Daoy (cell line): ENCODE data around the gene SGSM1. TPM values are rescaled to one million over a fixed set of nuclear protein-coding genes. Genes with fewer than 3 reads are reported as not detected.
"Not testable (repeated sequence)": the region's sequence is repeated elsewhere in the genome, so short reads cannot be mapped to it uniquely, and the experiment has no call there.

Source experiments
- DNase-seq: peaks from one replicate; pipeline ENCODE4 v3.0.0-alpha.2; 2015; ENCODE audit warnings: low read depth
- total RNA-seq: library from RNA; depleted of rRNA; stranded (reverse); fragments of >200 nt; shearing (Covaris generic); gene quantifications from 2 replicates; pipeline ENCODE4 v1.2.3, GENCODE V29; 2014

SGSM1 gene
- total RNA-seq, 1 experiment from 2014 or later: not detected

GRCh38 chr22:24893341-24894070 is 87.5 kb downstream of the SGSM1 start:
- DNase-seq: no peak

- DNase-seq: peak; percentile 95
These were observed 88.4 kb downstream of the SGSM1 start for GRCh38 chr22:24894220-24894975.

DNA sequence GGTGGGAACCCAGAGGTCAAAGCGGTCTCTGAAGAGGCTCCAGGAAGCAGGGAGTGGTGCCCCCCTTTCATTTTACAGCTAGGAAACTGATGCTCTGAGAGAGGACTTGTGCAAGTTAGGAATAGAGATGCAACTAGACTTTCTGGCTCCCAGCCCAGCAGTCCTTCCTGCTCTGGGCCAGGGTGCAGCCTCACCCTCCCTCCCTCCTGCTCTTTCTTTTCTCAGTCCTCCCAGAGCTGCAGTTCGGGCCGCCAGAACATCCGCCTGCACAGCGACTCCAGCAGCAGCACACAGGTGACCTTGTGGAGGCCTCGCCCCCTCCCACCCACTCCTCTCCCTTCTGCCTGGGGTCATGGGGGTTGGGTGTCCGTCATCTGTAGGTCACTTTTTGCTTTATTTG is 89.0 kb downstream of the SGSM1 start:
- peak; percentile 75 for DNase-seq

DNA sequence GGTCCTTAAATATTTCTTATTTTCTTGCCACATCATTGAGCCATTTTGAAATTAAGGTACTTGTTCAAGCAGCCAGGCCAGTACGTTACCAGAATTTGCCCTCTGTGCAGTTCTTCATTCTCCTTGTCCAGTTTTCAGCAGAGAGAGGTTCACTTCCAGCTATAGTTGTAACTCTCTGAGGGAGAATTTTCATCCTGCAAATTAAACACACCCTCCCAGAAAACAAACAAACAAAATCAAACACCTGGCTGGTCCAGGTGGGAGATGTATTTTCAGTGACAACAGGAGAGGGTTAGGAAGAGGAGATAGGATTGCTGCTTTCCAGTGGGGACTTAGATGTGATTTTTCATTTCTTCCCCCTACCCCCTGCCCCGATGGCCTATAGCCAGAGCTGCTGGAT is 95.4 kb downstream of the SGSM1 start:
- no peak for DNase-seq

GRCh38 chr22:24905909-24906308 is 99.9 kb downstream of the SGSM1 start:
- no peak for DNase-seq

DNA sequence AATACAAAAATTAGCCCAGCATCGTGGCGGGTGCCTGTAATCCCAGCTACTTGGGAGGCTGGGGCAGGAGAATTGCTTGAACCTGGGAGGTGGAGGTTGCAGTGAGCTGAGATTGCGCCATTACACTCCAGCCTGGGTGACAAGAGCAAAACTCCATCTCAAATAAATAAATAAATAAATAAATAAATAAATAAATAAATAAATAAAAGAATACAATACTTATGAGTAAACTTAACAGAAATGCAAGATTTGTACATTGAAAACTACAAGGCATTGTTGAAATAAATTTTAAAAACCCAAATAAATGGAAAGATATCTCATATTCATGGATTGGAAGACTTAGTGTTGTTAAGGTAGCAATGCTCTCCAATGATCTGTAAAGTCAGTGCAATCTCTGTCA is 101.1 kb downstream of the SGSM1 start:
- not testable (repeated sequence) for DNase-seq

- DNase-seq: no peak
These were observed 114.0 kb downstream of the SGSM1 start for GRCh38 chr22:24920029-24920428.

DNA sequence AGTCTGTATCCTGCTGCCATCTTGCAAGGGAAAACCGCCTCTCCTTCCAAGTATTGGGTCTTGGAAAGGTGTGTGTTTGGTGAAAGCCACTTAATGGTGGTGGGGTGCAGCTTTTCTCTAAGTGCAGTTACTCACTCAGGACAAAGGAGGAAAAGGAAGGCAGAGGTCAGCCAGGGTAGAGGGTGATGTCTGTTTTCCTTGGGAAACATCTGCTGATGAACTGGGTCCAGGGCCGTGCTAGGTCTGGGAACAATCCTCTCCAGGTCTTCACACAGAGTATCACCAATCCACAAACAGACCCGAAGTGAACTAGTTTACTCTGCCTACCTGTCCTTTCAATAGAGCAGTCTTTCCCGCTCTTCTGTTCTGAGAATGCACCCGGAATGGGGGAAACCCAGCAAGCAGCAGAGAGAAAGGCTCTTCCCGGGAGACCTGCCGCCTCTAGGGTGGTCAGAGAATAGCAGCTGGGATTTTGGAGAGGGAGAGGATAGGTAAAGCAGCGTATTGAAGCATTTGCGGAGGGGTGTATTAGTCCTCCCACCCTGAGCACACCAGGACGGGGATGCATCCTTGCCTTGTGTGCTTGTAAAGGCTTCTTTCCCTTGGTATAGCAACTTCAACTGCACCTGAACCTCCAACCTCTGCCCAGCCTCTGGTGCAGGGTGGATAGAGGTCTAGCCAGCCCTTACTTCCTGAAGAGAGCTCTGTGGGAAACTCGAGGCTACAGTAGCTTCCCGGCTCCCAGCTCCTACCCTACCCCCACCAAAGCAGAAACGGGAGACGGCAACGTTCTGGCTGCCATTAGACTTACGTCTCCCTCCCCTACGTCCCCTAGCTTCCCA is 119.8 kb downstream of the SGSM1 start:
- no peak for DNase-seq

DNA sequence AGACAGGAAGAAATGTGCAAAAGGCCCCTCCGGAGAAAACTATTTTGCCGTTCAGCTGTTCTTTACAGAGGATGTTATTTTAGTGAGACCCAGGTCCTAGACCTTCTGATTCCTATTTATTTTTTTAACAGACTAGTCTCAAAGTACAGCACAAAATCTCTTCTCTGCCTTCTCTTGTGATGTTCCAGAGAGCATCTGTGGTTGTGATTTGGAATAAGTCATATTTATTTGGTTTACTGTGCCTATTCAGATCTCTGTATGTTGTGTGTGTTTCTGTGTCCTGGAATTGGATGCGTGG is 120.4 kb downstream of the SGSM1 start:
- no peak for DNase-seq

DNA sequence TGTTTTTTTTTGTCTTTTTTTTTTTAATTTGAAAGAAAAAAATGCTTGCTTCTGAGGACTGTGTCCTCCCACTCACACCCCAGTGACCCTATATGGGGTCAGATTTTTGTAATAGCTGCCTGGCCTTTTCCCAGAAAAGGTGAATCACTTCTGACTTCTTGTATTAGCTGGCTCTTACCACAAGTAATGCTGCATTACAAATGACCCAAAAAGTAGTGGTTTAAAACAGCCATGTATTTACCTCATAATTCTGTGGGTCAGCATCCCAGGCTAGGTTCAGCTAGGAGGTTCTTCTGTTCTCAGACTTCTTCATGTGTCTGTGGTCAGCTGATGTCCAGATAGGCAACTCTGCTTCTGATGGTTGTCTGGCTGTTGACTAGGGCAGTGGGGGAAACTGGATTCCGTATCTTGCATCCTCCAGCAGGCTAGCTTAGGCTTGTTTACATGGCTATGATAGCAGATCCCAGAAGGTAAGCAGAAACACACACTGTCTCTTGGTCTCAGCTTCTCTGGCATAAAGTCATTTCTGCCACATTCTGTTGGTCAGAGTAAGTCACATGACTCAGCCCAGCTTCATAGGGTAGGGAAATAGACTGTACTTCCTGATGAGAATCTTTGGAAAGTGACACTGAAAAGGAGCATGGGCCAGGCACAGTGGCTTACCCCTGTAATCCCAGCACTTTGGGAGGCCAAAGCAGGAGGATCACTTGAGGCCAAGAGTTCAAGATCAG is 121.0 kb downstream of the SGSM1 start:
- no peak for DNase-seq

GRCh38 chr22:24928322-24928721 is 122.3 kb downstream of the SGSM1 start:
- no peak for DNase-seq

GRCh38 chr22:24930678-24931077 is 124.7 kb downstream of the SGSM1 start:
- DNase-seq: no peak

DNA sequence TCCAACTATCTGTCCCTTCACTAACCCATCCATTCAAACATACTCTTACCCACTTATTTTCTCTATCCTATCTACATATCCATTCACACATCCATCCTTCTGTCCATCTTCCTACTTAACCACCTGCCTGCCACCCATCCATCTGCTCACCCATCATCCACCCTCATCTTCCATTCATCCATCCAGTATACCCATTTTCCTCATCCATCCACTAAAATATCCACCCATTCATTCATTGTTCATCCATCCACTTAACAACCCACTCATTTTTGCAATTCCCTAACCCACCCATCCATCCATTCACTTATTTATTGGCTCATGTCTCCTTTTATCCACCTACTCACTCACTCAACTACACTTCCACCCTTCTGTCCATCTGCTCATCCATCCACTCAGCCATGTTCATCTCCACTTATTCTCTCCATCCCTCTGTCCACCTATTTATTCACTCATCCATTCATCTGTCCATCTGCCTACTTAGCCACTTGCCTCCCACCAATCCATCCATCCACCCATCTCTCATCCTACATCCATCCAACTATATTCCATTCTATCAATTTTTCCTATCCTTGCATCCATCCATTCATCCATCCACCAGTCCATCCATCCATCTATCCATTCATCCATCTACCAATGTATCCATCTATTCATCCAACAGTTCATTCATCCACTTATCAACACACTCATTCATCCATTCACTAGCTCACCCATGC is 129.9 kb downstream of the SGSM1 start:
- DNase-seq: no peak

- DNase-seq: peak; percentile 24
These were observed 131.1 kb downstream of the SGSM1 start for GRCh38 chr22:24937114-24937513.

DNA sequence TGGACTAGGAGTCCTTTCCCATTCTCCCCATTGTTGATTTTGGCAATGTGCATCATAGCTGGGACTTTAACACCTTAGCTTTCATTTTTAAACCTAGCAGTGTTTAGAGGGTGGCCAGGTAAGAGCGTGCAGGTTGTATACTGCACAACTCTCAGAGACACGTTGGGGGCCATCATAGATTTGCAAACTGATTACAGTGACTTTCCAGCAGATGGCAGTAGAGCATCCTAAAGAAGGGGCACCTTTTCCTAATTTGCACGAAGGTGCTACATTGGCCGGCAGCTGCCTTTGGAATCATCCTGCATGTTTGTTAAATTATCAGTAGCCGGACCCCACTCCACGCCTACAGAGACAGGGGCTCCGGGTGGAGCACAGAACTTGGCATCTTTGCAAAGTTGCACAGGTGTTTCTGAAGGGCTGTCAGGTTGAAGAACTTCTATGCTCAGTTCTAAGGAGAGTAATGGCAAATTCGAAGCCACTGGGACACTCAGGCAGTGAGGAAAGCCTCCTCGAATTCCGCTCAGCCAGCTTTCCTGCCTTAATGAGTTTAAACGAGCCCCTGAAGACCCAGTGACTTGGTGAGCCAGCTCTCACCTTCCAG is 132.8 kb downstream of the SGSM1 start:
- DNase-seq: peak; percentile 47

- DNase-seq: no peak
These were observed 136.3 kb downstream of the SGSM1 start for GRCh38 chr22:24942301-24942700.

- no peak for DNase-seq
These were observed 138.4 kb downstream of the SGSM1 start for GRCh38 chr22:24944217-24944937.

GRCh38 chr22:24945430-24945829 is 139.4 kb downstream of the SGSM1 start:
- DNase-seq: no peak

- no peak for DNase-seq
These were observed 141.4 kb downstream of the SGSM1 start for GRCh38 chr22:24947383-24947782.

- no peak for DNase-seq
These were observed 141.9 kb downstream of the SGSM1 start for GRCh38 chr22:24947881-24948280.
